H1 (cell line): ENCODE results near the gene PRKAR2B. TPM values are rescaled to one million over a fixed set of nuclear protein-coding genes. Genes with fewer than 3 reads are reported as not detected.
A peak's percentile ranks its signal among the peaks of the same experiment; 100 is the strongest.

ENCODE experiments used
- CTCF ChIA-PET: fragments of 300-600 bp; sonication (Branson Sonifier 250); formaldehyde crosslinking; loops from one replicate; lab custom pipeline; 2021; ENCODE audit not compliant: partially characterized antibody; lab: Charles Lee
- POLR2A ChIA-PET: fragments of 300-600 bp; sonication (Branson Sonifier 250); formaldehyde crosslinking; loops from one replicate; lab custom pipeline; 2021; ENCODE audit warnings: inconsistent platforms; ENCODE audit not compliant: partially characterized antibody; lab: Charles Lee
- DNase-seq, 2 experiments: peaks; one replicate each; pipeline versions ENCODE4 v3.0.0 to v3.0.0-alpha.2; 2010 to 2022; ENCODE audit warnings: low spot score in 2 of 2, low read depth in 1 of 2, mixed read lengths in 1 of 2
- FAIRE-seq: peaks from 2 replicates; lab custom pipeline; 2011; peaks lifted over from hg19 to GRCh38; lab: Jason Lieb, UNC
- H2AFZ ChIP-seq: 2 replicates; pipeline ENCODE4 v1.8.1; 2012; ENCODE audit warnings: low read length, inconsistent platforms
- H2AK5ac ChIP-seq: 2 replicates; pipeline ENCODE4 v1.6.1; 2013; ENCODE audit warnings: low read depth, low read length
- H2BK120ac ChIP-seq: replicated peaks from 2 replicates; pipeline ENCODE3; 2013; ENCODE audit warnings: low read depth, low read length, inconsistent platforms
- H2BK12ac ChIP-seq: 2 replicates; pipeline ENCODE4 v1.6.1; 2013; ENCODE audit warnings: low read depth, low read length
- H2BK15ac ChIP-seq: 2 replicates; pipeline ENCODE4 v1.6.1; 2013; ENCODE audit warnings: low read length
- H2BK20ac ChIP-seq: 2 replicates; pipeline ENCODE4 v1.6.1; 2013; ENCODE audit warnings: low read length
- H2BK5ac ChIP-seq: 2 replicates; pipeline ENCODE4 v1.6.1; 2013; ENCODE audit warnings: low read depth, low read length
- H3K14ac ChIP-seq: 2 replicates; pipeline ENCODE4 v1.6.1; 2013; ENCODE audit warnings: inconsistent platforms; ENCODE audit not compliant: insufficient read length
- H3K18ac ChIP-seq: 2 replicates; pipeline ENCODE4 v1.6.1; 2013; ENCODE audit warnings: low read length; ENCODE audit errors: extremely low read depth
- H3K23ac ChIP-seq: 2 replicates; pipeline ENCODE4 v1.6.1; 2013; ENCODE audit warnings: inconsistent platforms; ENCODE audit not compliant: insufficient read length
- H3K23me2 ChIP-seq: 2 replicates; pipeline ENCODE4 v1.6.1; 2013; ENCODE audit warnings: low read depth, low read length
- H3K27ac ChIP-seq: 2 replicates; pipeline ENCODE4 v1.6.1; 2011; ENCODE audit warnings: low read depth, low read length, inconsistent platforms
- H3K27me3 ChIP-seq, 4 experiments: replicated peaks in 1 of 4; 1 replicate in 1 of 4; 2 replicates in 3 of 4; pipeline versions ENCODE4 v1.6.1 to v1.8.1; 2011 to 2013; ENCODE audit warnings: low read length in 3 of 4, mild to moderate bottlenecking in 3 of 4, inconsistent platforms in 2 of 4, mixed read lengths in 2 of 4, moderate library complexity in 1 of 4; ENCODE audit not compliant: control insufficient read depth in 3 of 4, insufficient read depth in 3 of 4; ENCODE audit errors: extremely low read depth in 1 of 4
- H3K36me3 ChIP-seq, 4 experiments: 2 replicates each; pipeline versions ENCODE4 v1.6.1 to v1.8.1; 2011 to 2013; ENCODE audit warnings: mild to moderate bottlenecking in 4 of 4, low read length in 3 of 4, moderate library complexity in 2 of 4, control low read depth in 1 of 4, inconsistent platforms in 1 of 4; ENCODE audit not compliant: insufficient read depth in 4 of 4, control insufficient read depth in 2 of 4
- H3K4ac ChIP-seq: replicated peaks from 2 replicates; pipeline ENCODE3; 2013; ENCODE audit warnings: low read length, low read depth, mixed read lengths, inconsistent platforms; ENCODE audit not compliant: insufficient read length
- H3K4me1 ChIP-seq, 4 experiments: replicated peaks in 1 of 4; 1 replicate in 1 of 4; 2 replicates in 3 of 4; pipeline versions ENCODE4 v1.6.1 to v1.8.1; 2011 to 2013; ENCODE audit warnings: low read length in 3 of 4, inconsistent platforms in 2 of 4, mixed read lengths in 1 of 4; ENCODE audit not compliant: insufficient read depth in 4 of 4, control insufficient read depth in 3 of 4
- H3K4me2 ChIP-seq, 2 experiments: 2 replicates each; pipeline versions ENCODE4 v1.6.1 to v1.8.1; 2011 to 2013; ENCODE audit warnings: low read depth in 2 of 2, low read length in 2 of 2, control low read depth in 1 of 2, inconsistent platforms in 1 of 2, mild to moderate bottlenecking in 1 of 2; ENCODE audit not compliant: insufficient read depth in 1 of 2
- H3K4me3 ChIP-seq, 4 experiments: fragments of 200-600, 300-600 bp in 1 of 4; sonication (generic), shearing (Covaris generic), sonication (Bioruptor Twin) in 1 of 4; 2 replicates each; pipeline versions ENCODE4 v1.5.1 to v1.8.1; 2011 to 2016; ENCODE audit warnings: low read length in 4 of 4, low read depth in 3 of 4, control low read depth in 2 of 4, inconsistent platforms in 2 of 4, mild to moderate bottlenecking in 2 of 4, mixed read lengths in 1 of 4, moderate library complexity in 1 of 4; ENCODE audit not compliant: insufficient read depth in 2 of 4; ENCODE audit errors: extremely low read depth in 1 of 4
- H3K56ac ChIP-seq: replicated peaks from 2 replicates; pipeline ENCODE3; 2013; ENCODE audit warnings: low read depth, mild to moderate bottlenecking, mixed read lengths, low read length, inconsistent platforms; ENCODE audit not compliant: insufficient read length
- H3K79me1 ChIP-seq: 2 replicates; pipeline ENCODE4 v1.6.1; 2013; ENCODE audit warnings: low read depth, low read length, control low read depth
- H3K79me2 ChIP-seq, 2 experiments: 2 replicates each; pipeline versions ENCODE4 v1.6.1 to v1.8.1; 2012 to 2013; ENCODE audit warnings: low read length in 2 of 2, mild to moderate bottlenecking in 2 of 2, inconsistent platforms in 1 of 2; ENCODE audit not compliant: insufficient read depth in 2 of 2, control insufficient read depth in 1 of 2
- H3K9ac ChIP-seq, 4 experiments: replicated peaks in 1 of 4; 1 replicate in 1 of 4; 2 replicates in 3 of 4; pipeline versions ENCODE4 v1.6.1 to v1.8.1; 2011 to 2013; ENCODE audit warnings: low read depth in 3 of 4, low read length in 3 of 4, control low read depth in 2 of 4, mild to moderate bottlenecking in 2 of 4, moderate library complexity in 2 of 4, inconsistent platforms in 1 of 4; ENCODE audit errors: extremely low read depth in 1 of 4
- H3K9me3 ChIP-seq, 2 experiments: 2 replicates each; pipeline versions ENCODE4 v1.6.1 to v1.8.1; 2012 to 2013; ENCODE audit warnings: mild to moderate bottlenecking in 2 of 2, moderate library complexity in 2 of 2, control low read depth in 1 of 2, inconsistent platforms in 1 of 2, low read depth in 1 of 2, low read length in 1 of 2, mixed read lengths in 1 of 2; ENCODE audit not compliant: insufficient read depth in 2 of 2
- H4K20me1 ChIP-seq, 2 experiments: replicated peaks in 1 of 2; 2 replicates each; pipeline versions ENCODE3 to v1.8.1; 2011 to 2013; ENCODE audit warnings: inconsistent platforms in 2 of 2, low read length in 2 of 2, mild to moderate bottlenecking in 1 of 2; ENCODE audit not compliant: insufficient read depth in 2 of 2, control insufficient read depth in 1 of 2
- H4K5ac ChIP-seq: 2 replicates; pipeline ENCODE4 v1.6.1; 2013; ENCODE audit warnings: low read length, low read depth, mixed read lengths, inconsistent platforms; ENCODE audit not compliant: insufficient read length
- H4K8ac ChIP-seq: 2 replicates; pipeline ENCODE4 v1.8.0; 2013; ENCODE audit warnings: mild to moderate bottlenecking, moderate library complexity, low read length, inconsistent platforms; ENCODE audit not compliant: insufficient read depth; ENCODE audit errors: extremely low read depth
- H4K91ac ChIP-seq: replicated peaks from 2 replicates; pipeline ENCODE3; 2013; ENCODE audit warnings: low read length, mixed read lengths, inconsistent platforms; ENCODE audit not compliant: insufficient read length
- CTBP2 ChIP-seq: IDR thresholded peaks from 2 replicates; pipeline ENCODE4 v1.7.0; 2011; ENCODE audit warnings: borderline replicate concordance, mild to moderate bottlenecking, moderate library complexity, mixed read lengths, low read length; ENCODE audit not compliant: insufficient read depth, insufficient read length
- HDAC2 ChIP-seq, 2 experiments: fragments of 300-600 bp in 1 of 2; sonication (generic) in 1 of 2; IDR thresholded peaks; 2 replicates each; pipeline ENCODE4 v1.6.1; 2011 to 2012; ENCODE audit warnings: low read depth in 2 of 2, low read length in 2 of 2, mild to moderate bottlenecking in 2 of 2, moderate library complexity in 2 of 2, borderline replicate concordance in 1 of 2, inconsistent platforms in 1 of 2
- KDM1A ChIP-seq: fragments of 200-600, 300-600 bp; sonication (generic); IDR thresholded peaks from 2 replicates; pipeline ENCODE4 v1.7.1; 2016; ENCODE audit warnings: mild to moderate bottlenecking, low read length, borderline replicate concordance
- YY1 ChIP-seq: IDR thresholded peaks from 2 replicates; pipeline ENCODE4 v1.6.1; 2011; ENCODE audit warnings: low read depth, mild to moderate bottlenecking, low read length
- WGBS, 2 experiments: shearing (Covaris generic) in 1 of 2; methylation state at CpG; one replicate each; pipeline versions ENCODE4 v1.1.6 to v1.1.7; 2013 to 2015; ENCODE audit warnings: low lambda C conversion rate in 2 of 2, mixed read lengths in 2 of 2, inconsistent platforms in 1 of 2, low coverage in 1 of 2, missing lambda C conversion rate in 1 of 2; ENCODE audit not compliant: insufficient replicate concordance in 2 of 2, insufficient coverage in 1 of 2, insufficient read length in 1 of 2; ENCODE audit errors: extremely low coverage in 1 of 2, missing lambda C conversion rate in 1 of 2; 5-methylcytosine and 5-hydroxymethylcytosine counted together
- polyA plus RNA-seq, 7 experiments: library from polyadenylated mRNA; depleted of rRNA in 3 of 7; stranded (reverse) in 5 of 7; unstranded in 2 of 7; fragments of >200 nt in 5 of 7; fragments of 200-250 nt in 2 of 7; gene quantifications; 1 replicate in 5 of 7; 2 replicates in 1 of 7; 4 replicates in 1 of 7; pipeline versions ENCODE4 v1.2.1 to v1.2.3, GENCODE V29; 2011 to 2013; ENCODE audit warnings: missing spikeins in 2 of 7, mixed read lengths in 2 of 7
- total RNA-seq: library from RNA; stranded (reverse); fragmentation: NEBNext Ultra II Directional; extraction: Animal tissue kit (Norgen Biotek cat#: 25700); gene quantifications from 2 replicates; pipeline ENCODE4 v1.2.1, GENCODE V29; 2021

Gene PRKAR2B
- total and polyA plus RNA-seq, 2 of the 8 experiments (the other 6 are each of a cell fraction or from before 2014, with no cell fraction given), result 10.4 to 37.0 TPM

- no peak overlapping the region; a peak in 1 of 4 replicates for H3K4me2 ChIP-seq
- H4K20me1 ChIP-seq, result no peaks in the 10 kb centered on the region
- 83% methylated on average over 4 of the region's 4 CpGs; no CpG with 5 or more reads in 1 of the 2 experiments for WGBS, 2 experiments
Measured at GRCh38 chr7:107172276-107173032, 127.9 kb downstream of the PRKAR2B start.

More at GRCh38 chr7:107172276-107173032, 127.9 kb downstream of the PRKAR2B start:
- H3K9me3 ChIP-seq, result no peaks in the 10 kb centered on the region
- FAIRE-seq, result no peak
- no peak overlapping the region for H2BK5ac ChIP-seq
- no peak overlapping the region for H3K4ac ChIP-seq
- no peak overlapping the region for H3K27ac ChIP-seq
- peaks cover 6 to 73% of the 10 kb centered on the region in 2 experiments for H3K79me2 ChIP-seq
- H2AK5ac ChIP-seq, result no peak overlapping the region
- no peak overlapping the region for H2BK12ac ChIP-seq
- H3K23ac ChIP-seq, result no peak overlapping the region
- H3K56ac ChIP-seq, result no peak overlapping the region
- H3K9ac ChIP-seq, result no peak overlapping the region
- ChIA-PET CTCF (interaction anchor here (1.0 kb wide), 1 partner anchor 25 kb away, joined by 3 read pairs; no protein-coding TSS in a partner anchor), POLR2A (interaction anchor here (0.6 to 0.8 kb wide), 2 partner anchors 11 to 559 kb away, joined by 3 to 4 read pairs; no protein-coding TSS in a partner anchor)
- H3K36me3 ChIP-seq, result no peaks in the 10 kb centered on the region; a peak in 1 of 8 replicates
- TF ChIP-seq HDAC2 (IDR thresholded peaks at IDR 0.05; ENCODE audit: borderline replicate concordance in 1 of 2, low read depth in 2 of 2, low read length in 2 of 2) (peak in 1 of 2 experiments; percentile 55; a peak in 1 of 4 replicates), KDM1A (peak; percentile 92), CTBP2 (no peak), YY1 (no peak)
- no peak overlapping the region for H4K91ac ChIP-seq
- no peak for DNase-seq
- no peak overlapping the region for H3K18ac ChIP-seq
- no peak overlapping the region for H3K4me3 ChIP-seq
- H3K23me2 ChIP-seq, result peaks cover 4% of the 10 kb centered on the region
- H3K4me1 ChIP-seq, result peaks cover 2 to 8% (median 6%) of the 10 kb centered on the region in 4 experiments; a peak in 4 of 7 replicates
- no peak overlapping the region for H2AFZ ChIP-seq
- no peak overlapping the region for H2BK20ac ChIP-seq
- H3K79me1 ChIP-seq, result no peaks in the 10 kb centered on the region
- H2BK120ac ChIP-seq, result no peak overlapping the region
- no peak overlapping the region for H4K8ac ChIP-seq
- no peaks in the 10 kb centered on the region for H3K27me3 ChIP-seq
- H4K5ac ChIP-seq, result no peak overlapping the region
- H2BK15ac ChIP-seq, result no peak overlapping the region
- H3K14ac ChIP-seq, result no peak overlapping the region
